Right atrium auricular region (tissue), 2 donors: ENCODE results near the gene ATP11A. TPM values are rescaled to one million over a fixed set of nuclear protein-coding genes. Genes with fewer than 3 reads are reported as not detected.

ENCODE experiments used
- DNase-seq: peaks from one replicate; pipeline ENCODE4 v3.0.0-alpha.2; 2019; ENCODE audit warnings: low spot score
- H3K27ac ChIP-seq, 2 donors: fragments of 200-600 bp; sonication (generic); 1 replicate in 1 of 2; 2 replicates in 1 of 2; pipeline ENCODE4 v1.5.1; 2016 to 2019
- H3K27me3 ChIP-seq, 2 donors: fragments of 200-600 bp; sonication (generic); one replicate each; pipeline versions ENCODE4 v1.5.1 to v1.6.0; 2017 to 2019
- H3K36me3 ChIP-seq: fragments of 200-600 bp; sonication (generic); one replicate; pipeline ENCODE4 v1.5.1; 2016
- H3K4me1 ChIP-seq, 2 donors: fragments of 200-600 bp; sonication (generic); one replicate each; pipeline versions ENCODE4 v1.5.1 to v1.6.0; 2017 to 2019
- H3K4me3 ChIP-seq, 2 donors: fragments of 200-600 bp; sonication (generic); 1 replicate in 1 of 2; 2 replicates in 1 of 2; pipeline ENCODE4 v1.5.1; 2017 to 2019; ENCODE audit warnings: mild to moderate bottlenecking in 1 of 2, moderate library complexity in 1 of 2
- H3K9me3 ChIP-seq, 2 donors: fragments of 200-600 bp; sonication (generic); one replicate each; pipeline ENCODE4 v1.5.1; 2019
- total RNA-seq, 2 donors: library from RNA; depleted of rRNA; stranded (reverse); fragments of >200 nt; gene quantifications; one replicate each; pipeline ENCODE4 v1.1.0, GENCODE V29; 2016
- TF ChIP-seq, protein P1 (sequence below), 2 donors: fragments of 200-600 bp; sonication (generic); IDR thresholded peaks; one replicate each; pipeline ENCODE4 v1.5.1; 2019; ENCODE audit warnings: antibody characterized with exemption in 2 of 2

ATP11A gene
- total RNA-seq, 2 donors from 2014 or later = 31.8 to 48.6 TPM

GRCh38 chr13:112917056-112917664 is 227.3 kb downstream of the ATP11A start:
- no peak overlapping the region for H3K4me3 ChIP-seq

GRCh38 chr13:112917737-112918136 is 227.9 kb downstream of the ATP11A start:
- no peak overlapping the region for H3K27ac ChIP-seq
- no peak for DNase-seq
- TF ChIP-seq, protein P1, sequence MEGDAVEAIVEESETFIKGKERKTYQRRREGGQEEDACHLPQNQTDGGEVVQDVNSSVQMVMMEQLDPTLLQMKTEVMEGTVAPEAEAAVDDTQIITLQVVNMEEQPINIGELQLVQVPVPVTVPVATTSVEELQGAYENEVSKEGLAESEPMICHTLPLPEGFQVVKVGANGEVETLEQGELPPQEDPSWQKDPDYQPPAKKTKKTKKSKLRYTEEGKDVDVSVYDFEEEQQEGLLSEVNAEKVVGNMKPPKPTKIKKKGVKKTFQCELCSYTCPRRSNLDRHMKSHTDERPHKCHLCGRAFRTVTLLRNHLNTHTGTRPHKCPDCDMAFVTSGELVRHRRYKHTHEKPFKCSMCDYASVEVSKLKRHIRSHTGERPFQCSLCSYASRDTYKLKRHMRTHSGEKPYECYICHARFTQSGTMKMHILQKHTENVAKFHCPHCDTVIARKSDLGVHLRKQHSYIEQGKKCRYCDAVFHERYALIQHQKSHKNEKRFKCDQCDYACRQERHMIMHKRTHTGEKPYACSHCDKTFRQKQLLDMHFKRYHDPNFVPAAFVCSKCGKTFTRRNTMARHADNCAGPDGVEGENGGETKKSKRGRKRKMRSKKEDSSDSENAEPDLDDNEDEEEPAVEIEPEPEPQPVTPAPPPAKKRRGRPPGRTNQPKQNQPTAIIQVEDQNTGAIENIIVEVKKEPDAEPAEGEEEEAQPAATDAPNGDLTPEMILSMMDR (IDR thresholded peaks at IDR 0.05) = no peak
- H3K27me3 ChIP-seq = no peaks in the 10 kb centered on the region
- H3K36me3 ChIP-seq = no peaks in the 10 kb centered on the region
- H3K9me3 ChIP-seq = no peaks in the 10 kb centered on the region
- no peak overlapping the region for H3K4me3 ChIP-seq
- H3K4me1 ChIP-seq = no peaks in the 10 kb centered on the region

More at GRCh38 chr13:112917056-112917664, 227.3 kb downstream of the ATP11A start:
- Histone ChIP-seq H3K27ac (no peak overlapping the region), H3K27me3 (no peaks in the 10 kb centered on the region), H3K4me1 (no peaks in the 10 kb centered on the region), H3K9me3 (no peaks in the 10 kb centered on the region), H3K36me3 (no peaks in the 10 kb centered on the region)
- DNase-seq = no peak
- TF ChIP-seq, protein P1 (IDR thresholded peaks at IDR 0.05) = no peak

GRCh38 chr13:112918266-112918665 is 228.4 kb downstream of the ATP11A start:
- TF ChIP-seq, protein P1 (IDR thresholded peaks at IDR 0.05) = no peak
- H3K4me3 ChIP-seq = no peak overlapping the region
- H3K9me3 ChIP-seq = no peaks in the 10 kb centered on the region
- no peaks in the 10 kb centered on the region for H3K4me1 ChIP-seq
- no peaks in the 10 kb centered on the region for H3K36me3 ChIP-seq
- H3K27me3 ChIP-seq = no peaks in the 10 kb centered on the region
- H3K27ac ChIP-seq = no peak overlapping the region
- DNase-seq = no peak

DNA sequence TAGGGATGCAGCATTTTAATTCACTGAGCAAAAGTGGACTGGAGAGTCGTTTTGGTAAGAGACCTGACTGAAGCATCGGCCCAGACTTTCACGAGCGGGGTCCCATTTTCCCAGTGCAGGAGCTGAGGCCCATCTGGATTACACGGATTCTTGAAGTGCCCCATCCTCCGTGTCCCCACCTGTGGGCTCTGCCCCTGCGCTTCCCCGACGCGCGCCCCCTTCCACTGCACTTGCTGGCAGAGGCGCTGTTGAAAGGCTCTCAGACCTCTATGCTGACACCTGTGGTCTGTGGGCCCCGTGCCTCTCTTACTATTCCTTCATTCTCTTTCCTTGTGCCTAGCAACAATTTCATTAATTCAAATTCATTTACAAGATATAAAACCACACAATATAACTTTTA is 228.9 kb downstream of the ATP11A start:
- no peaks in the 10 kb centered on the region for H3K36me3 ChIP-seq
- H3K27me3 ChIP-seq = no peaks in the 10 kb centered on the region

GRCh38 chr13:112923962-112924361 is 234.1 kb downstream of the ATP11A start:
- Histone ChIP-seq H3K27ac (no peak overlapping the region), H3K27me3 (no peaks in the 10 kb centered on the region), H3K9me3 (no peaks in the 10 kb centered on the region), H3K4me1 (peaks cover 0 to 6% of the 10 kb centered on the region in 2 donors), H3K36me3 (no peaks in the 10 kb centered on the region), H3K4me3 (no peak overlapping the region)
- DNase-seq = no peak
- TF ChIP-seq, protein P1 (IDR thresholded peaks at IDR 0.05) = no peak

More for the DNA sequence above, 228.9 kb downstream of the ATP11A start:
- H3K4me3 ChIP-seq = no peak overlapping the region
- no peaks in the 10 kb centered on the region for H3K4me1 ChIP-seq
- H3K27ac ChIP-seq = no peak overlapping the region
- H3K9me3 ChIP-seq = no peaks in the 10 kb centered on the region
- TF ChIP-seq, protein P1 (IDR thresholded peaks at IDR 0.05) = no peak
- DNase-seq = no peak

GRCh38 chr13:112924365-112924764 is 234.5 kb downstream of the ATP11A start:
- no peak overlapping the region for H3K4me3 ChIP-seq
- TF ChIP-seq, protein P1 (IDR thresholded peaks at IDR 0.05) = no peak
- no peaks in the 10 kb centered on the region for H3K27me3 ChIP-seq
- no peaks in the 10 kb centered on the region for H3K36me3 ChIP-seq
- no peak for DNase-seq
- H3K4me1 ChIP-seq = peaks cover 0 to 10% of the 10 kb centered on the region in 2 donors
- no peak overlapping the region for H3K27ac ChIP-seq
- H3K9me3 ChIP-seq = no peaks in the 10 kb centered on the region
